GM12864 (cell line): Measurements from ENCODE around the gene SOX15.

Experiments used
- DNase-seq: peaks from one replicate; pipeline ENCODE4 v3.0.0-alpha.2; 2011; ENCODE audit warnings: low read depth
- H3K4me3 ChIP-seq: 2 replicates; pipeline ENCODE4 v1.5.1; 2011; ENCODE audit warnings: mild to moderate bottlenecking, low read depth, low read length, control low read depth
- TF ChIP-seq, protein P1 (sequence below): IDR thresholded peaks from 2 replicates; pipeline ENCODE4 v1.5.1; 2011; ENCODE audit warnings: low read depth, mild to moderate bottlenecking, moderate library complexity, low read length, control low read depth, inconsistent platforms; ENCODE audit errors: missing control alignments

Gene SOX15

DNA sequence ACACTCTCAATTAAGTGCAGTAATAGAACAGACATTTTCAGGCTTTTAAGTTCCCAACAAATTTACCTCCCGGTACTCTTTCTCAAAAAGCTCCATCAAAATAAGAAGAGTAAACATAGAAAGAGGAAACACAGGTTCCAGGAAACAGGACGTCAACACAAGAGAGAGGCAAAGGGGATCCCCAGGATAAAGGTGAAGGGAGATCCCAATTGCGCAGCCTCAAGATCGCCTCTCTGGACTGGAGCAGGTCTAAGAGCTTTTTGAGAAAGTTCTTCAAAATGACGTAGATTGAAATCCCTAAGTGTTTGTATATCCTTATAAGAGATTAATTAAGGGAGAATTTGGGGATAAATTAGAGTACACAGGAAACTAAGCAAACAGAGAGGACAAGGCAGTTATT, 28.7 kb upstream of the SOX15 start:
- no peak overlapping the region for H3K4me3 ChIP-seq
- TF ChIP-seq, protein P1, sequence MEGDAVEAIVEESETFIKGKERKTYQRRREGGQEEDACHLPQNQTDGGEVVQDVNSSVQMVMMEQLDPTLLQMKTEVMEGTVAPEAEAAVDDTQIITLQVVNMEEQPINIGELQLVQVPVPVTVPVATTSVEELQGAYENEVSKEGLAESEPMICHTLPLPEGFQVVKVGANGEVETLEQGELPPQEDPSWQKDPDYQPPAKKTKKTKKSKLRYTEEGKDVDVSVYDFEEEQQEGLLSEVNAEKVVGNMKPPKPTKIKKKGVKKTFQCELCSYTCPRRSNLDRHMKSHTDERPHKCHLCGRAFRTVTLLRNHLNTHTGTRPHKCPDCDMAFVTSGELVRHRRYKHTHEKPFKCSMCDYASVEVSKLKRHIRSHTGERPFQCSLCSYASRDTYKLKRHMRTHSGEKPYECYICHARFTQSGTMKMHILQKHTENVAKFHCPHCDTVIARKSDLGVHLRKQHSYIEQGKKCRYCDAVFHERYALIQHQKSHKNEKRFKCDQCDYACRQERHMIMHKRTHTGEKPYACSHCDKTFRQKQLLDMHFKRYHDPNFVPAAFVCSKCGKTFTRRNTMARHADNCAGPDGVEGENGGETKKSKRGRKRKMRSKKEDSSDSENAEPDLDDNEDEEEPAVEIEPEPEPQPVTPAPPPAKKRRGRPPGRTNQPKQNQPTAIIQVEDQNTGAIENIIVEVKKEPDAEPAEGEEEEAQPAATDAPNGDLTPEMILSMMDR: no peak
- DNase-seq: no peak

DNA sequence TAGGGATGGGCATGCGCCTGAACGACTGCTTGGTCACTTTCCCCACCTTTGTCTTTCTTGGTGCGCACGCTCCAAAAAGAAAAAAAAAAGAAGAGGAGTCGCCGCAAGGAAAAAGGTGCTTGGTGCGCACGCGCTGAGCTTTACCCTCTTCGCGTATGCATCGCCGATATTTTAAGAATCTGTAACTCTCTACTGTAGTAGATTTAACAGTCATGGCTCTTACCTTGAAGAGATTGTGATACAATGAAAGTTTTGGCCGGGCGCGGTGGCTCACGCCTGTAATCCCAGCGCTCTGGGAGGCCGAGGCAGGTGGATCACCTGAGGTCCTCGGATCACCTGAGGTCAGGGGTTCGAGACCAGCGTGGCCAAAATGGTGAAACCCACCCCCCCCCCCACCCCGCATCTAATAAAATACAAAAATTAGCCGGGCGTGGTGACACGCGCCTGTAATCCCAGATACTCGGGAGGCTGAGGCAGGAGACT, 25.4 kb upstream of the SOX15 start:
- DNase-seq: no peak
- TF ChIP-seq, protein P1: no peak
- peak overlapping the region; percentile 57 for H3K4me3 ChIP-seq

DNA sequence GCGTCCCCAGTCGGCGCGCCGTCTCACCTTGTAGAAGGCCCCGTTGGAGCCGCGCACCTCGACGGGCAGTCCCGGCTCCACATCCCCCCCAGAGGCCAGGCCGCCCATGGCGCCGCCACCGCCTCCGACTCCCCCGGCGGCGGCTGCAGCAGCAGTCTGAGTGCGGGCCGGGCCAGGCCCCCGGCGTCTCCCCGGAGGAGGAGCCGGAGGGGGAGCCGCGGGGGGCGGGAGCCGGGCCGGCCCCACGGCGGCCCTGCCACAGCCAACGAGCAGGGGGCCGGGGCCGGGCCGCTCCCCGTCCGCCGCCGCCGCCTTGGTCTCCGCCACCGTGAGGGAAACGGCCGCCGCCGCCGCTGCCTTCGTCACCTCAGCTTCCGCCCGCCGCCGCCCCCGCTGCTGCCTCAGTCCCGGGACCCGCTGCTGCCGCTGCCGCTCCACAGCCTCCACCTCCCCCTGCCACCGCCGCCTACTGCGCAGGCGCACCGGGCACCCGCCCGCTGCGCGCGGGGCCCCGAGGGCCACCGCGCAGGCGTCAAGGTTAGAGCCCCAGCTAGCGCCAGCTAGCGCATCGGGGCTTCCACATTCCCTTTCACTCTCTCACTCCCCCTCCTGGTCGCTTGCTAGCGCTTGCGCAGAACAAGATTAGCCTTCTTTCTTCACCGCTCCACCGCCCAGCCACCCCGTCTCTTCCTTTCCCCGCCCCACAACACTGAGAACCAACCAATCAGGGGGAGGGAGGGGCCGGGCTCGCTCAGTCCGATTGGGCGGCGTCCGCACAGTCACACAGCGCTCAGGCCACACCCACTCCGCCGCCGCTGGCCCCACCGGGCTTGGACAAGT, 24.8 kb upstream of the SOX15 start, which contains the start of gene FXR2:
FXR2 (minus strand) TSS at position 473 of the 840 bp plus-strand sequence; CDS start at position 108, 365 bp downstream.
- H3K4me3 ChIP-seq: peak within 1 kb of the TSS; percentile 96
- TF ChIP-seq, protein P1: peak; percentile 72
- peak; percentile 99 for DNase-seq

DNA sequence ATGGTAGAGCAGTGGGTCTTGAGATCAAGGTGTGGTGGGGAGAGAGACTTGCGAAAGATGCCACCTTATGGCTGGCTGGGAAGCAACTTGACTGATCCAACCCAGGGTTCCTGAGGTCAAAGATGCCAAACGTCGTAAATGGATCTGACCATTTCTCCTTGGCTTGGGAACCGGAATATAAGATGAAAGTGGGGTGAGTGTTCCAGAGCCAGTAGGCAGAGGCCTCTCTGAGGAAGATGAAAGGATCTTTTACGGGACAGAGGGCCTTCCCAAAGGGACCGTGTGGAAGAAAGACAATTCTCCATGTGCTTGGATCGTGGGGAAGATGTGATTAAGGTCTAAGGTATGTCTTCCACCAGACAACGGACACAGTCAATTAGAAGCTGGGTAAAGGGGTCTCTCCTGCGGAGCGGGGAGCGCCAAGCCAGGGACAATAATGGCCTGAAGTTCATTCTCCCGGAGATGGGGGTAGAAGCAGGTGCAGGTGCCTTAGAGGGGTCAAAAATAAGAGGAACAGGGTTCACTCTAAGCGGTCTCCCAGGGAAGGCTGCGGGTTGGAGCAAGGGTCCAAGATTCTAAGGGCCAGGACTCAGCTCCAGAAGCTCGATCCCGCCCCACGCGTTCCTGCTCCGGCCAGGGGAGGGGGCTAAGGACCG, 24.0 kb upstream of the SOX15 start:
- TF ChIP-seq, protein P1: no peak
- peak overlapping the region; percentile 96 for H3K4me3 ChIP-seq
- no peak for DNase-seq

DNA sequence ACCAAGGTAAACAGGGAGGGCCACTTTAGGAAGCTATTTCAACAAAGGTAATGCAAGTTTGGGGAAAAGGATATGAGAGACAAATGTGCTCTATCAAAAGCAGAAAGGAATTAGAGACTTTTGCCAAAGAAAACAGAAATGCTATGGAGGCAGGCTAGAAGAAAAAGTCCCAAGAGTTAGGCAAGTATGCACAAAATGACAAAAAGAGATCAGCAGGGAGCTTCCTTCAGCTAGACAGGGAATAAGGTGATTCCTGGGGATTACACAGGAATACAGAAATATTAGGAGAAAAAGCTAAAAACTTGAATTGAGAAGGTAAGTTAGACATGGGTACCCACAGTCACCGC, 22.4 kb upstream of the SOX15 start:
- no peak overlapping the region for H3K4me3 ChIP-seq
- no peak for DNase-seq
- TF ChIP-seq, protein P1: no peak

DNA sequence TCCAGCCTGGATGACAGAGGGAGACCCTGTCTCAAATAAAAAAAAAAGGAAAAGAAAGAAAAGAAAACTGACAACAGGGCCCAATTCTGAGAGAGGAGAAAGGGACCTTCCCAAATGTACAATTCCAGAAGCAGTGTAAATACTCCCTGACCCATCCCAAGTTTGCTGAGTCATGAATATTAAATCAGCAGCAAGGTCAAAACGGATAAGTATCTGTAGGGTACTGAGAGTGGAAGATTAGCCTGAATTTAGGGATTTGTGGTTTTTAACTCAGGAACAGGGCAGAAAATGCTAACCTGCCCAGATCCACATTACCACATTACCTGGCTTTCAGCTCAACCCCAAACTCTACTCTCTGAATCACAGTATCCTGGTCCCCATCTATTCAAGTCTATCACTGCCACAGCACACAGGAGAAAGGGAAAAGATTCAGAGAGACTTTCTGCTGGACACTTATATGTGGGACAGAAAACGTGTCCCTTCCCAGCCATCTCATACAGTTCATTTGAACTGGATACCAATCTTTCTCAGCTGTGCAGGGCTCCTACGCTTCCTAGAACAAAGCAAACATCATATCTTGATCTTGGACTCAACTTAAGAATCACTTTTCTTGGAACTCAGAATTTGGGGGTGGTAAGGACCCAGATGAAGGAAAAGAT, 21.9 kb upstream of the SOX15 start:
- H3K4me3 ChIP-seq: no peak overlapping the region
- no peak for DNase-seq
- TF ChIP-seq, protein P1: no peak
